K562 (cell line): ENCODE results near the gene CNOT6. TPM values are rescaled to one million over a fixed set of nuclear protein-coding genes. Genes with fewer than 3 reads are reported as not detected.

Experiments
- C11orf30 ChIP-seq: fragments of 450-650 bp; IDR thresholded peaks from 2 replicates; pipeline ENCODE4 v1.6.1; 2016; ENCODE audit warnings: low read depth, mild to moderate bottlenecking
- CBFA2T2 ChIP-seq: fragments of 450-650 bp; conservative IDR thresholded peaks from 2 replicates; pipeline ENCODE4 v1.6.1; 2017; ENCODE audit warnings: mild to moderate bottlenecking
- DPF2 ChIP-seq: fragments of 450-650 bp; IDR thresholded peaks from 2 replicates; pipeline ENCODE4 v1.6.1; 2016
- FOSL1 ChIP-seq: fragments of 200-800 bp; sonication (Bioruptor generic); conservative IDR thresholded peaks from 2 replicates; pipeline ENCODE4 v1.6.1; 2016; ENCODE audit warnings: missing genetic modification characterization, missing compliant biosample characterization
- HMG20A ChIP-seq: fragments of 450-650 bp; formaldehyde crosslinking; conservative IDR thresholded peaks from 2 replicates; pipeline ENCODE4 v1.4.0; 2020; ENCODE audit warnings: mild to moderate bottlenecking, mixed read lengths
- KDM2B ChIP-seq: fragments of 250-450 bp; sonication (Bioruptor Pico); IDR thresholded peaks from 2 replicates; pipeline ENCODE4 v1.8.0; 2021; ENCODE audit warnings: mild to moderate bottlenecking, moderate library complexity
- MTA2 ChIP-seq: fragments of 450-650 bp; IDR thresholded peaks from 2 replicates; pipeline ENCODE4 v1.6.1; 2016; ENCODE audit warnings: low read depth
- PHB2 ChIP-seq: fragments of 450-650 bp; IDR thresholded peaks from 2 replicates; pipeline ENCODE4 v1.6.1; 2017; ENCODE audit warnings: low read depth
- POLR2A ChIP-seq: fragments of 450-650 bp; conservative IDR thresholded peaks from 2 replicates; pipeline ENCODE4 v1.6.1; 2016
- RBM14 ChIP-seq: fragments of 200-400 bp; formaldehyde crosslinking; IDR thresholded peaks from 2 replicates; pipeline ENCODE4 v1.6.1; 2018; ENCODE audit warnings: low read depth, mild to moderate bottlenecking, low read length, moderate library complexity, borderline replicate concordance; ENCODE audit not compliant: insufficient read depth
- TEAD4 ChIP-seq, 2 experiments: sonication (generic) in 1 of 2; formaldehyde crosslinking in 1 of 2; IDR thresholded peaks; 2 replicates each; pipeline versions ENCODE4 v1.6.1 to v1.8.0; 2012 to 2022; ENCODE audit warnings: borderline replicate concordance in 1 of 2, inconsistent platforms in 1 of 2, low read length in 1 of 2, mild to moderate bottlenecking in 1 of 2, missing genetic modification reagents in 1 of 2
- THRAP3 ChIP-seq: fragments of 450-650 bp; IDR thresholded peaks from 2 replicates; pipeline ENCODE4 v1.6.1; 2016; ENCODE audit warnings: mild to moderate bottlenecking, inconsistent platforms, borderline replicate concordance
- TSC22D4 ChIP-seq: fragments of 450-650 bp; IDR thresholded peaks from 2 replicates; pipeline ENCODE4 v1.6.1; 2016; ENCODE audit warnings: missing genetic modification characterization, missing biosample characterization, control low read depth
- UBTF ChIP-seq, 2 experiments: IDR thresholded peaks; 2 replicates each; pipeline ENCODE4 v1.6.1; 2012; ENCODE audit warnings: improper control_type of control experiment in 2 of 2, low read depth in 2 of 2, low read length in 2 of 2, borderline replicate concordance in 1 of 2
- ZBTB5 ChIP-seq: fragments of 450-650 bp; IDR thresholded peaks from 2 replicates; pipeline ENCODE4 v1.6.1; 2017; ENCODE audit warnings: antibody characterized with exemption
- ZNF316 ChIP-seq: fragments of 450-650 bp; IDR thresholded peaks from 2 replicates; pipeline ENCODE4 v1.6.1; 2016
- ZNF717 ChIP-seq: fragments of 250-450 bp; sonication (Bioruptor Pico); IDR thresholded peaks from 2 replicates; pipeline ENCODE4 v1.5.0; 2021
- polyA plus RNA-seq, 8 experiments: library from polyadenylated mRNA; depleted of rRNA in 4 of 8; stranded (reverse) in 5 of 8; unstranded in 3 of 8; fragments of >200 nt; fragmentation: Nextera tagmentation in 2 of 8; fragmentation: Illumina TruSeq in 1 of 8; extraction: Ambion mirVana in 2 of 8; extraction: Trizol in 1 of 8; gene quantifications; 2 replicates each; pipeline versions ENCODE4 v1.2.1 to v1.2.3, GENCODE V29; 2011 to 2014; ENCODE audit warnings: inconsistent platforms in 1 of 8, missing spikeins in 1 of 8
- total RNA-seq, 7 experiments: library from RNA; depleted of rRNA in 6 of 7; stranded (reverse); fragments of >200 nt in 6 of 7; fragmentation: Illumina TruSeq in 2 of 7; extraction: Trizol in 2 of 7; gene quantifications; 2 replicates each; pipeline versions ENCODE4 v1.2.1 to v1.2.3, GENCODE V29; 2011 to 2021; ENCODE audit warnings: low replicate concordance in 1 of 7
- TF ChIP-seq, protein P1 (sequence below): fragments of 450-650 bp; formaldehyde crosslinking; IDR thresholded peaks from 2 replicates; pipeline ENCODE4 v1.4.0; 2022; ENCODE audit warnings: missing genetic modification characterization
- TF ChIP-seq, protein P2 (sequence below): fragments of 450-650 bp; IDR thresholded peaks from 2 replicates; pipeline ENCODE4 v1.6.1; 2018; ENCODE audit not compliant: partially characterized antibody

The CNOT6 gene
- total and polyA plus RNA-seq, 9 of the 15 experiments (the other 6 are each of a cell fraction or from before 2014, with no cell fraction given) = 4.9 to 32.4 (median 14.0) TPM

- TF ChIP-seq, protein P1, sequence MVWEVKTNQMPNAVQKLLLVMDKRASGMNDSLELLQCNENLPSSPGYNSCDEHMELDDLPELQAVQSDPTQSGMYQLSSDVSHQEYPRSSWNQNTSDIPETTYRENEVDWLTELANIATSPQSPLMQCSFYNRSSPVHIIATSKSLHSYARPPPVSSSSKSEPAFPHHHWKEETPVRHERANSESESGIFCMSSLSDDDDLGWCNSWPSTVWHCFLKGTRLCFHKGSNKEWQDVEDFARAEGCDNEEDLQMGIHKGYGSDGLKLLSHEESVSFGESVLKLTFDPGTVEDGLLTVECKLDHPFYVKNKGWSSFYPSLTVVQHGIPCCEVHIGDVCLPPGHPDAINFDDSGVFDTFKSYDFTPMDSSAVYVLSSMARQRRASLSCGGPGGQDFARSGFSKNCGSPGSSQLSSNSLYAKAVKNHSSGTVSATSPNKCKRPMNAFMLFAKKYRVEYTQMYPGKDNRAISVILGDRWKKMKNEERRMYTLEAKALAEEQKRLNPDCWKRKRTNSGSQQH (CRISPR knock-in tag) = no peak; the same call in 1 of the 2 replicates
- TF ChIP-seq MTA2 (no peak), HMG20A (no peak), KDM2B (CRISPR knock-in tag) (no peak), TEAD4 (IDR thresholded peaks at IDR 0.05; ENCODE audit: low read length) (peak; percentile 91), TEAD4 (CRISPR knock-in tag; IDR thresholded peaks at IDR 0.05; ENCODE audit: borderline replicate concordance) (no peak), TSC22D4 (tag) (0 out of 2 replicates have a peak, but pooled peaks have one; percentile 32), PHB2 (0 out of 2 replicates have a peak, but pooled peaks have one; percentile 32), POLR2A (no peak), C11orf30 (peak; percentile 79), ZBTB5 (0 out of 2 replicates have a peak, but pooled peaks have one; percentile 48), ZNF316 (peak; percentile 74), FOSL1 (tag) (no peak), DPF2 (peak; percentile 85), RBM14 (no peak), UBTF (IDR thresholded peaks at IDR 0.05; ENCODE audit: borderline replicate concordance in 1 of 2, low read depth in 2 of 2, low read length in 2 of 2) (0 out of 4 replicates have a peak, but pooled peaks of 1 of the 2 experiments have one; percentile 45), ZNF717 (no peak), THRAP3 (0 out of 2 replicates have a peak, but pooled peaks have one; percentile 32), CBFA2T2 (peak; percentile 36)
- TF ChIP-seq, protein P2, sequence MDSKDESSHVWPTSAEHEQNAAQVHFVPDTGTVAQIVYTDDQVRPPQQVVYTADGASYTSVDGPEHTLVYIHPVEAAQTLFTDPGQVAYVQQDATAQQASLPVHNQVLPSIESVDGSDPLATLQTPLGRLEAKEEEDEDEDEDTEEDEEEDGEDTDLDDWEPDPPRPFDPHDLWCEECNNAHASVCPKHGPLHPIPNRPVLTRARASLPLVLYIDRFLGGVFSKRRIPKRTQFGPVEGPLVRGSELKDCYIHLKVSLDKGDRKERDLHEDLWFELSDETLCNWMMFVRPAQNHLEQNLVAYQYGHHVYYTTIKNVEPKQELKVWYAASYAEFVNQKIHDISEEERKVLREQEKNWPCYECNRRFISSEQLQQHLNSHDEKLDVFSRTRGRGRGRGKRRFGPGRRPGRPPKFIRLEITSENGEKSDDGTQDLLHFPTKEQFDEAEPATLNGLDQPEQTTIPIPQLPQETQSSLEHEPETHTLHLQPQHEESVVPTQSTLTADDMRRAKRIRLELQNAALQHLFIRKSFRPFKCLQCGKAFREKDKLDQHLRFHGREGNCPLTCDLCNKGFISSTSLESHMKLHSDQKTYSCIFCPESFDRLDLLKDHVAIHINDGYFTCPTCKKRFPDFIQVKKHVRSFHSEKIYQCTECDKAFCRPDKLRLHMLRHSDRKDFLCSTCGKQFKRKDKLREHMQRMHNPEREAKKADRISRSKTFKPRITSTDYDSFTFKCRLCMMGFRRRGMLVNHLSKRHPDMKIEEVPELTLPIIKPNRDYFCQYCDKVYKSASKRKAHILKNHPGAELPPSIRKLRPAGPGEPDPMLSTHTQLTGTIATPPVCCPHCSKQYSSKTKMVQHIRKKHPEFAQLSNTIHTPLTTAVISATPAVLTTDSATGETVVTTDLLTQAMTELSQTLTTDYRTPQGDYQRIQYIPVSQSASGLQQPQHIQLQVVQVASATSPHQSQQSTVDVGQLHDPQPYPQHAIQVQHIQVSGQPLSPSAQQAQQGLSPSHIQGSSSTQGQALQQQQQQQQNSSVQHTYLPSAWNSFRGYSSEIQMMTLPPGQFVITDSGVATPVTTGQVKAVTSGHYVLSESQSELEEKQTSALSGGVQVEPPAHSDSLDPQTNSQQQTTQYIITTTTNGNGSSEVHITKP = peak; percentile 10
Measured at GRCh38 chr5:180594311-180595045, 100.3 kb downstream of the CNOT6 start (continued).
